Measurements from ENCODE around the gene TFIP11.
A peak's percentile ranks its signal among the peaks of the same experiment; 100 is the strongest.

The TFIP11 gene

DNA sequence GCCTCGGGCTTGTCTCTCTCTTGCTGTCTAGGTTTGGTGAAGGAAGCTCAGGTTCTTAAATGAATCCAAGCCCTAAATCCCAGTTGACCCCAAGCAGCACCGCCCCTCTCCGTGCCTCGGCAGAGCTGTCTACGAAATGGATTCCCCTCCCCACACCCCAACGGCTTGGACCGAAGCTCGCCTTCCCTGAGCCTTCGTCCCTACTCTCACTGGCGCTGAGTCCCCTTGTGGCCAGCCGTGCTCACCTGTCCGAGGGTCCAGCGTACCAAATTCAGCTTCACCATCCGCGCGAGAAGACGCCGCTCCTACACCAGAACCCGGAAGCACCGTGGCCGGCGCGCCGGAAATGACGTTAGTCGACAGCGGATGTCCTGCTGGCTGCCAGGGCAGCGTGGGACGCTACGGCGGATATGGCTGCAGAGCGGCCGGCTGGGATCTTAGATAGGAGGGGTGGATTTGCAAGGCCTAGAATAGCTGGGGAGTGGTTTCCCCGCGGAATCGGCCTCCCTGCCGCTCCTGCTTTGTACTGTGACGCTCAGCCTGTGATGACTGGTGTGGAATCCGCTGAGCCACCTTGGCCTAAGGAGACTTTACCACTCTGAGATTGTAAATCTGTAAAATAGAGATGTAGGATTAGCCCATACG lies at the start of gene TFIP11:
TFIP11 (minus strand) TSS at position 325 of the 645 bp plus-strand sequence. CDS start 2,201 bp downstream, outside the sequence.
- peak; percentile 69 to 86 for DNase-seq (ENCODE audit: low read depth in 1 of 2, low spot score in 1 of 2)

- no peak for DNase-seq (ENCODE audit: low read depth in 1 of 2, low spot score in 1 of 2)
Measured at GRCh38 chr22:26561756-26562417, 49.6 kb upstream of the TFIP11 start.

DNA sequence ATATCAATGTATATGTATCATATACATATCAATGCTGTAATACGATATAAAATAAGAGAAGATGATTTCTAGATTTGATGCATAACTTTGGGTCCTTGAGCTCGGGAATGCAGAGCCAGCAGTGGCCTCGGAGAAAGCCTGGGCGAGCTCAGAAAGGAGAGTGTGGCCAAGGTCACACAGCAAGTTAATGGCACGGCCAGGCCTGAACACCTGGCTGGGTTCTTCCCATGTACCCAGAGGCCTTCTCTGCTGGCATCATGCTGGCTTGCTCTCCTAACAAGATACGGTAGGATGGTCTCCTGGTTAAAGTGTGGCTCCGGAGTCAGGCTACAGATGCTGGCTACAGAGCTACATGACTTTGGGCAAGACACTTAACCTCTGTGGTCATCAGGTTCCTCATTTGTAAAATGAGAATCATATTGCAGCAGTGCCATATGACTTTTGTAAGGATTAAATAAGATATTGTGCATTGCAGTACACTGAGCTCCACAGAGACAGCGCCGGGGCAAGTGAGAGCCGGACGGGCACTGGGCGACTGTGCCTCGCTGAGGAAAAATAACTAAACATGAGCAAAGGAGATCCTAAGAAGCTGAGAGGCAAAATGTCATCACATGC lies 47.8 kb upstream of the TFIP11 start:
- DNase-seq (ENCODE audit: low read depth in 1 of 2, low spot score in 1 of 2): no peak

GRCh38 chr22:26558248-26558895 lies 46.1 kb upstream of the TFIP11 start:
- no peak for DNase-seq (ENCODE audit: low read depth in 1 of 2, low spot score in 1 of 2)

- no peak for DNase-seq (ENCODE audit: low read depth in 1 of 2, low spot score in 1 of 2)
Measured at GRCh38 chr22:26556904-26557303, 44.6 kb upstream of the TFIP11 start.

DNA sequence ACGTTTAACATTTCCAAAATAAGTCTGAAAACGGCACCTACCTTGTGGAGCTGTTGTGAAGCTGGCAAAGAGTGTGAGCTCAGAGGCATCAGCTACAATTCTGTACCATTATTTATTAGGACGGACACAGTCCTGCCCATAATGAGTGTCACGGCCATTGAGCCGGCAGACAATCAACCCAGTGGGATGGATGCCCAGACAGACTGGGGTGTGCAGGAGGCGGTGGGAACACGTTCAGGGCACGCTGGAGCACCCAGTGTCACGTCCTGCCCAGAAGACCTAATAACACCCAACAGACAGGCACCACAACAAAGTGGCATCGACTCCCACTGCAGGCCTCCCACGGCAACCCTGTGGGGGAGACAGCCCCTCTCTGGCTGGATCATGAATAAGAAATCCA lies 43.2 kb upstream of the TFIP11 start:
- DNase-seq (ENCODE audit: low read depth in 1 of 2, low spot score in 1 of 2): no peak

DNA sequence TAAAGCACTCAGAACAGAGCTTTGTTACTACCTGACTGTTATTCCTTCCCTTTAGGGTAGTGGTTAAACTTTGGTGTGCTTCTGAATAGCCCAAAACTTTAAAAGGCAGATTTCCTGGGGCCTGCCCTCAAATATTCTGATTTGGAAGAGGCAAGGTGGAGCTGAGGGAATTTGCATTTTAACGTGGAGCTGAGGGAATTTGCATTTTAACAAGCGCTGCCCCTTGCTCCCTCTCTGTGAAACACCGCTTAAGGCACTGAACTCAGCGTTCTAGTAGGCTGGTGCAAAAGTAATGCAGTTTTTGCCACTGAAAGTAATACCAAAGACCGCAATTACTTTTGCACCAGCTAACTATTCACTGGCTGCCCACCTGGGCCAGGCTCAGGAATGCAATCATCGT lies 42.7 kb upstream of the TFIP11 start:
- no peak for DNase-seq (ENCODE audit: low read depth in 1 of 2, low spot score in 1 of 2)

- DNase-seq (ENCODE audit: low read depth in 1 of 2, low spot score in 1 of 2): no peak
Measured at GRCh38 chr22:26553056-26553752, 40.9 kb upstream of the TFIP11 start.

DNA sequence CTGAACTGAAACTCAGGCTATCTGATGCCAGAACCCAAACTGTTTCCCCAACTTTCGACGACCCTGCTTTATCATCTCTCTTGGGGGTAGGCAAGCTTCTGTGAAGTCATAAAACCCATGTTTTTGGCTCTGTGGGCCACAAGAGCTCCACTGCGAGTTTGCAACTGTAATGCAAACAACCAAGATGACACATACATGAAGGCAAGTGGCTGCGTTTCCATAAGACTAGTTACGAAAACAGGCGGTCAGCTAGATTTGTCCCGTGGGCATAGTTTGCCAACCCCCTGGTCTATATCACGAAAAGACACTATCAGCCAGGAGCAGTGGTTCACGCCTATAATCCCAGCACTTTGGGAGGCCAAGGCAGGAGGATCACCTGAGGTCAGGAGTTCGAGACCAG lies 40.2 kb upstream of the TFIP11 start:
- DNase-seq (ENCODE audit: low read depth in 1 of 2, low spot score in 1 of 2): no peak

GRCh38 chr22:26551568-26551967 lies 39.3 kb upstream of the TFIP11 start:
- DNase-seq (ENCODE audit: low read depth in 1 of 2, low spot score in 1 of 2): no peak

DNA sequence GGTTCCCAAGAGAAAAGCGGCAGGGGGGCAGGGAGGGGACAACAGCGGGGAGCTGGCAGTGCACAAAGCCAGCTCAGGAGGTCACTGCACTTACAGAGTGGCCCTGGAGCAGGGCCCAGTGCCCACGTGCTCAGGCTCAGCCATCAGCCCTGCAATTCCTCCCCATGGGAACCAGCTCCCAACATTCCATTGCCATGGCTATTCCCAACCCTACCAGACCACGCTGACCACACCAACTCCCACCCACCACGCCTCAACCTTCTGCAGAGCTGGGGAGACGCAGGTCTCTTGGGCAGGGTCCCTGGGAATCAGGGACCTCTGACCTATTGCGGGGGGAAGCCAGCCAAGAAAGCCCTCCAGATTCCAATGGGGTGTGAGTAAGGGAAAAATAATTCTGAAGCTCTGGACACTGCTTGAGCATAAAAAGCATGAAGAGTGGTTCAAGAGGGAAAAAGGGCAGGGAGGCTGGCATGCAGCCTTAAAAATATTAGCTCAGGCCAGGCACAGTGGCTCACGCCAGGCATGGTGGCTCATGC lies 38.3 kb upstream of the TFIP11 start:
- DNase-seq (ENCODE audit: low read depth in 1 of 2, low spot score in 1 of 2): no peak

DNA sequence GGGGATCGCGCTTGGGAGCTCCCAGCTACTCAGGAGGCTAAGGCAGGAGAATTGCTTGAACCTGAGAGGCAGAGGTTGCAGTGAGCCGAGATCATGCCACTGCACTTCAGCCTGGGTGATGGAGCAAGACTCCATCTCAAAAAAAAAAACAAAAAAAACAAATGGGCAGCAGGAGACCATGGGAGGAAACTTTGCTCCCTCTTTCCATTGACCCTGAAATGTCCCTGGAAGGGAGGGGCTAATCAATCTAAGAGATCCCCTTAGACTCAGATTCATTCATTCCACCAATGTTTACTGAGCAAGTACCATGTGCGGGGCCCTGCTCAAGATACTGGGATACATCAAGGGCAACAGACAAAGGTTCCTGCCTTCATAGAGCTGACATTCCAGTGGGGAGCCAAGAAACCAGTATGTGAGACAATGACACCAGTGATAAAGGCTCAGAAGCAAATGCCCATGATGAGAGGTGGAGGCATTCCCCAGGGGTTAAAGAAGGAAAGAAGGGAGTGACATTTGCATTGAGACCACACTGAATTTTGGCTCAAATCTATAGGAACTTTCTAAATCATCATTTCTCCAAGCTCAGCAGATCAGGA lies 37.7 kb upstream of the TFIP11 start:
- no peak for DNase-seq (ENCODE audit: low read depth in 1 of 2, low spot score in 1 of 2)

GRCh38 chr22:26548984-26549383 lies 36.7 kb upstream of the TFIP11 start:
- no peak for DNase-seq (ENCODE audit: low read depth in 1 of 2, low spot score in 1 of 2)

DNA sequence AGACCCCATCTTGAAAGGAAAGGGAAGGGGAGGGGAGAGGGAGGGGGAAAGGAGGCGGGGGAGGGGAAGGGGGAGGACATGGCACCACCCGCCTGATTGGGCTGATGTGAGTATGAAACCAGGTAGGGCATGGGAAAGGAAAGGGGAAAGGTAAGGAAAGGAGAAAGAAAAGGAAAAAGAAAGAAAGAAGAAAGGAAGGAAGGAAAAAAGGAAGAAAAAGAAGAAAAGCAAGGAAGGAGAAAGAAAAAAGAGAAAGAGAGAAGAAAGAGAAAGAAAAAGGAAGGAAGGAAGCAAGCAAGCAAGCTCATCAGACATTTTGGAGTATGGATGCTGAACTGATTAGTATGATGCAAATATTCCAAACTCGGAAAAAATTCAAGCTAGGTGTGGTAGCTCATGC lies 36.0 kb upstream of the TFIP11 start:
- DNase-seq (ENCODE audit: low read depth in 1 of 2, low spot score in 1 of 2): no peak

GRCh38 chr22:26547837-26548236 lies 35.6 kb upstream of the TFIP11 start:
- no peak for DNase-seq (ENCODE audit: low read depth in 1 of 2, low spot score in 1 of 2)

- DNase-seq (ENCODE audit: low read depth in 1 of 2, low spot score in 1 of 2): no peak
Measured at GRCh38 chr22:26547426-26547825, 35.2 kb upstream of the TFIP11 start.

GRCh38 chr22:26546282-26546681 lies 34.0 kb upstream of the TFIP11 start:
- no peak for DNase-seq (ENCODE audit: low read depth in 1 of 2, low spot score in 1 of 2)

GRCh38 chr22:26545827-26546226 lies 33.6 kb upstream of the TFIP11 start:
- DNase-seq (ENCODE audit: low read depth in 1 of 2, low spot score in 1 of 2): no peak

- DNase-seq (ENCODE audit: low read depth in 1 of 2, low spot score in 1 of 2): no peak
Measured at GRCh38 chr22:26545385-26545784, 33.1 kb upstream of the TFIP11 start.

DNA sequence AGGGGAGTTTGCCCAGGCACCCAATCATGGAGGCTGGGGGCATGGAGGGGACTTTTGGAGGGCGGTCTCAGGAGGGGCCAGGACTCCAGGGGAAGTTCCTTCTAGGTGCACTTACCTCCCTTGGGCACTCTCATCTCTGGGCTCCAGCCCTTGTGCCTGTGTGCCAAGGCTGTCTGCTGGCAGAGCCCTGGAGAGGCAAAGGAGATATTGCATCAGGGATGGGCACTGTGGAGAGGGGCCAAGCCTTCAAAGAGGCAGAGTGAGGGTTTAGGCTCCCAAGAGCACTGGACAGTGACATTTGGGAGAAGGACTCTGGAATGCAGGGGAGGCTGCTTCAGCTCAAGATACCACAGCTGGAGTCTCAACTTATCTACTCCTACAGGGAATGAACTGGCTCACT lies 32.2 kb upstream of the TFIP11 start:
- DNase-seq (ENCODE audit: low read depth in 1 of 2, low spot score in 1 of 2): no peak

GRCh38 chr22:26542831-26543230 lies 30.6 kb upstream of the TFIP11 start:
- no peak for DNase-seq (ENCODE audit: low read depth in 1 of 2, low spot score in 1 of 2)
